ENCODE results near the gene FBN1.

FBN1 gene

GRCh38 chr15:48433226-48433886 is 212.2 kb downstream of the FBN1 start:
- DNase-seq (ENCODE audit: low spot score): no peak
- no peak for FAIRE-seq

DNA sequence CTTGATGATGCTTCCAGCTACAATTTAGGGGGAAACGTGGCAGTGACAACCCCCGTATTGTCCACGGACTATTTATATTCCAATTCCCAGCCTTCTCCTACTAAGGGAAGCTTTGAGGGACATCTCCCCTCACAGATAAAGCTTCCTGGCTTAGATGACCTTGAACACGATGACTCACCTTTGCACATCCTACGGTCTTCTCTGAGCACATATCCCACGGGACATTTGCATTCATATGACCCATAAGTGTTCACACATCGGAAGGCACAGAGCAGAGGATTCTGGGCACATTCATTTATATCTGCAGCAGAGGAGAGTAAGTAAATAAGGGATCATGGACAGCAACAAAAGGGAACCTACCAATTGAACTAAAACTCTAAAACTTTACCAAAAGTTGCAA is 212.8 kb downstream of the FBN1 start:
- FAIRE-seq (no peak), DNase-seq (ENCODE audit: low spot score) (no peak)

DNA sequence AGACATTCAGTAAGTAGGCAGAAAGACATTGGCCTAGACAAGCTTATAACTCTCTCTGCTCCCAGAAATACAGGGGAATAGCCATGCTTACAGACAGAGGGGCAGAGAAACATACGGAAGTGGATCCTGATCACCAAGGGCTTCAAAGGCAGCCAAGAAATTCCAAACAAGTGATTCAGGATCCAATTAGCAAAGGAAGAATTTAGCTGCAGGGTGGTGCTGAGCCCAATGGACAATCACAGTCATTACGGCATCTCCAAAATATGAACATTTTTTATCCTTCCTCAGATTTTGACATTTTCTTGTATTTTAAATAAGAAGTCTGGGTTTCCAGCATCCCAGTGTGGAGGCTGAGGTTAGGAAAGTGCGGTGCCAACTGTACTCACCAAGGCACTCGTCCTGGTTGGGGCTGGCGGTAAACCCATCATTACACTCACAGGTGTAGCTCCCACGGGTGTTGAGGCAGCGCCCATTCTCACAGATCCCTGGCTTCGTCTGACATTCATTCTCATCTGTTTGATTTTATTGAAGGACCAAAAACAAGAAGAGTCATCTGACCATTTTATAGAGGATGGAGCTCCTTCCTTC is 217.5 kb downstream of the FBN1 start:
- FAIRE-seq (no peak), DNase-seq (ENCODE audit: low spot score) (no peak)

- DNase-seq (ENCODE audit: low spot score) (no peak), FAIRE-seq (no peak)
Observed at GRCh38 chr15:48427479-48427878, 218.0 kb downstream of the FBN1 start.

GRCh38 chr15:48426941-48427340 is 218.6 kb downstream of the FBN1 start:
- no peak for FAIRE-seq
- DNase-seq (ENCODE audit: low spot score): no peak

DNA sequence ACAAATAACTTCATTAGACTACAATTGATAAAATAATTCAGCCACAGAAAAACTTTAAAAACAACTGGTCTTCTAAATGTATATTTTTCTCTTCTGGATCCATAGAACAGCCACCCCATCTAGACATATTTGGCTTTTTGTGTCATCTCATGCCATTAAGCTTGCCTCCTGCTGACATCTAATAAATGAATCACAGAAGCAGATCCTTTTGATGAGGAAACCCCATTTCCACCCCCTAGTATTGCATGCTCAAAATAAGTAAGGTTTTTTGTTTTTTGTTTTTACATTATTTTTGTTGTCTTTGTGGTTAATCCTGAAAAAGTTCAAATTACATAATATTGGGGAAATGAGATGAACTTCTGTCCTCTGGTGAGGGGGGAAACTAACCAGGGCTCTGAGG is 219.5 kb downstream of the FBN1 start:
- no peak for DNase-seq (ENCODE audit: low spot score)
- no peak for FAIRE-seq

- DNase-seq (ENCODE audit: low spot score) (no peak), FAIRE-seq (no peak)
Observed at GRCh38 chr15:48425051-48425450, 220.5 kb downstream of the FBN1 start.

DNA sequence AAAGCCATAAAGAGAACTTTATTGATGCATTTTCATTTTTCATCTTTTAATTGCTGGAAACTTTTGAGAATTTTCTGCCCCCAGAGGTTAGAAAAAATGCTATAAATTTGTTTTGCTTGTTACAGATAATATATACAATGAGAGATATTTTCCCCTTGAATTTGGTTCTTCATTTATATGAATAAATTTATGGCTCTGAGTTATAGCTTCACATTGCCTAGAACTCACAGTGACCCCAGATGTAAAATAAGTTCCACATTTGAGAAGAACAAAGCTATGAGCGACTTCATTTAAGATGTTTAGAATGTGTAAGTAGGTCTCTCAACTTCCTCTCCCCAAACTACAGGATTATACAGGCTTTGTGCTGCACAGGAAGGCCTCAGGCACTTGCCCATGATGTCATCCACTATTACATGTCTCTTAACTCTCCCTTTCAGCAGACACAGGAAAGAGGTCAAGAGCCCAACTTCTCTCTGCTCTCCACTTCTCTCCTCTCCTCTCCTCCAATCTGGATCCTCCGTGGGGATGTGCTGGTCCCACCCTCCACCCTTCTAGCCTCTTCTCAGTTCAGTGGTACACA is 221.5 kb downstream of the FBN1 start:
- no peak for DNase-seq (ENCODE audit: low spot score)
- no peak for FAIRE-seq

DNA sequence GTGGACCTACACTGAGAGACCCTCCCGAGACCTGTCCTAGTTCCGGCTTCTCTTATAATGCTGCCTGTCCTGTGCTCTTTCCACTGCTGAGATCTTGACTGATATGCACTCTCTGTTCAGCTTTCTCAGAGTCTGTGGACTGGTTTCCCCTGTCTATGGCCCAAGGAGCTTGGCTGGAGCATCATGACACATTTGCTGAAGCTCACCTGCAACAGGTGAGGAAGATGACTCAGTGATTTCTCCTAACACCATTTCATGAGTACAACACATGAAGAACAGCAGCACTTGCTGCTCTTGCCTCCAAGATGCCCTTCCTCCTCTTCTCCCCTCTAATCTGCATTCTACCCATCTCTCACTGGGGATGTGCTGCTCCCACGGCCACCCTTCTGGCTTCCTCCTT is 222.2 kb downstream of the FBN1 start:
- DNase-seq (ENCODE audit: low spot score) (no peak), FAIRE-seq (no peak)

DNA sequence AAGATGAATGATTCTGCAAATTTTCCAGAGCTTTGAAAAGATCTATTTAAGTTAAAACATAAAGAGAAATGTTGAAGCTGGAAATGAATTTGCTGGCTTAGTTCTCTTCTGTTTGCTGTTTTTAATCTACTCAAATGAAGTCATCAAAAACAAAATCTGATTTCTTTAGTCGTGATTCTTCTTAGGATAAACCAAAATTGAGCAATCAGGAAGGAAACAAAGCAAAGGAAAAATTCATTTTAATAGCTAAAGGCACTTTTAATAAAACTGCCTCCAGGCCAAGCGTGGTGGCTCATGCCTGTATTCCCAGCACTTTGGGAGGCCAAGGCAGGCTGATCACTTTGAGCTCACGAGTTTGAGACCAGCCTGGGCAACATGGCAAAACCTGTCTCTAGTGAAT is 223.1 kb downstream of the FBN1 start:
- no peak for FAIRE-seq

DNA sequence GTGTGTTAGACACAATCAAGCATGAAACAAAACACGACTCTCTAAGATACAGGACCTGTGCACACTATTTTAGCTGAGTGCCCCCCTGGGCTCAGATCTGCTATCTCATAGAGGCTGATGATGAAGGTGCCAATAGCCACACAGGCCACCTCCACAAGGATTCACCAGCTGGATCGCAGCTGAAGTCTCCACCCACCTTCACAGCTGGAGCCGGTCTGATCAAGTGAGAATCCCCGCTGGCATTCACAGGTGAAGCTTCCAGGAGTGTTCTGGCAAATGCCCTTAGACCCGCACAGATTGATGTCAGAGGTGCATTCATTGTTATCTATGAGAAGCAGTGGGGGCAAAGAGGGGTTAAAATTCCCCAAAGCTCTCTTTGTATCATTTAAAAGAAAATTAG is 224.1 kb downstream of the FBN1 start:
- no peak for DNase-seq (ENCODE audit: low spot score)
- FAIRE-seq: no peak

More for the DNA sequence above, 223.1 kb downstream of the FBN1 start:
- no peak for DNase-seq (ENCODE audit: low spot score)

GRCh38 chr15:48419896-48420295 is 225.6 kb downstream of the FBN1 start:
- no peak for DNase-seq (ENCODE audit: low spot score)
- no peak for FAIRE-seq

GRCh38 chr15:48418343-48418742 is 227.2 kb downstream of the FBN1 start:
- DNase-seq (ENCODE audit: low spot score) (no peak), FAIRE-seq (no peak)

- DNase-seq (ENCODE audit: low spot score) (no peak), FAIRE-seq (no peak)
Observed at GRCh38 chr15:48416301-48416700, 229.2 kb downstream of the FBN1 start.

DNA sequence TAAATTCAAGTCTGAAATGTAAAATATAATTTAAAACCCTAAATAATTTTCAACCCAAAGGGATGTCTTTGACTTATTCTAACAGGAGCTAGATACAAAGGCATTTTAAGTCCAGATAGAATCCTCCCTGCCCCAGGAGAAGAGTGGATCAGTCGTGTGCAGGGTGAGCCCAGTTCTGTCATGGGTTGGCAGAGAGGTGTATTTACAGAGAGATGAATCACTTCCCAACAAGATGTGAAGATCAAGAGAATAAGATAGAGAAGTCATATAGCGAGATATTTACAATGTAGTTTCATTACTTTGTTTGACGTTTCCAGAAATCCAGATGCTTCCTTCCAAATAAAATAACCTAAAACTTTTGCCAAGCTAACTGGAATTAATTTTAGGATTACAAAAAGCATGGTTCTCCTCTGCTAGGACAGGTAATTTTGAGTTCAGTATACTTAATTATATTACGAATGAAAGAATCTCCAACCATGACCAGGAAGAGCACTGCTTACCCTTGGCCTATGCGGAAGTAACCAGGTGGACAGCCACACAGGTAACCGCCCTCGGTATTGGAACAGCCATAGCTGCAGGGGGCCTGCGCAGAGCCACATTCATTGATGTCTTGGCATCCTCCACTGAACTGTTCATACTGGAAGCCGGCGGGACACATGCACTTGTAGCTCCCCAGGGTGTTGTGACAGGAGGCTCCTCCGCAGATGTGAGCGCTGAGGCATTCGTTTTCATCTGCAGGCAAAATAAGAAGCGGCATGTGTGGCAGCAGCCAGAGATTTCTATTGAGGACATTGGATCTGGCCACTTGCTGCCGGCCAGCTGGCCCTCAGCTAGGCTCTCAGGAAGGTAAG is 230.2 kb downstream of the FBN1 start:
- no peak for FAIRE-seq
- no peak for DNase-seq (ENCODE audit: low spot score)

- FAIRE-seq (no peak), DNase-seq (ENCODE audit: low spot score) (no peak)
Observed at GRCh38 chr15:48414015-48414414, 231.5 kb downstream of the FBN1 start.

DNA sequence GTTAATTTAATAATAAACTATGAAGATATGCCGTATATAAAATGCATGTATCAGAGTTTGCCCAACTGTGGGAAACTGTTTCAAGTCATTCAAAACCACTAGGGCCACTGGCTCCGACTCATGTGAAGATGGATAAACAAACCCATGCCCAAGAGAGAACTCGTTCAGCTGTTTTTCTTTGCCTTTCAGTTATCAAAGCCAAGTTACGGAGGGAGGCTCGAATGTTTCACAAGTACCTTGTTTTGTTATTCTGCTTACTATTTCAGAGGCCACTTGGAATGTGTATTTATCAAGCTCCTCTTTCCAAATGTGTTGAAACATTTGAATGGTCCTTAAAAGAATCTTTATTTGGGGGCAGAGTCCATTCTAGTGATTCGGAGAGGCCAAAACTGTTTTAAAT is 232.2 kb downstream of the FBN1 start:
- FAIRE-seq: no peak
- DNase-seq (ENCODE audit: low spot score): no peak

GRCh38 chr15:48411971-48412591 is 233.4 kb downstream of the FBN1 start:
- DNase-seq (ENCODE audit: low spot score) (no peak), FAIRE-seq (no peak)

DNA sequence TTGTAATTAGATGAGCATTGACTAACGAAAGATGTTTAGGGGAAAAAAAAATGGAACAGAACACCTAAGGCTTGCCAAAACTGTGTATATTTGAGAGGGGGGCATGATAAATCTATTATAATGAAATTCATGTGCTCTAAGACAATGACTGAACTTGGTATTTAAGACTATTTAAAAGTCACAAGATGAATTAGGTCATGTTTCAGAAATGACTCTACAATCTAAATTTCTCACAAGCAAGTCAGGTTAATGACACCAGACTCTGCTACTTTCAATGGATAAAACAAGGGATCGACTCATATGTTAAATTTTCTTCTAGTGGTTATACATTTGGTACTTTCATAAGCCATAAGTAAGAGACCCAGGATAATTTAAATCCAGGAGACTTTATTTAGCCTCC is 235.9 kb downstream of the FBN1 start:
- no peak for DNase-seq (ENCODE audit: low spot score)
- no peak for FAIRE-seq

- no peak for DNase-seq (ENCODE audit: low spot score)
- no peak for FAIRE-seq
Observed at GRCh38 chr15:48408327-48408726, 237.2 kb downstream of the FBN1 start.

DNA sequence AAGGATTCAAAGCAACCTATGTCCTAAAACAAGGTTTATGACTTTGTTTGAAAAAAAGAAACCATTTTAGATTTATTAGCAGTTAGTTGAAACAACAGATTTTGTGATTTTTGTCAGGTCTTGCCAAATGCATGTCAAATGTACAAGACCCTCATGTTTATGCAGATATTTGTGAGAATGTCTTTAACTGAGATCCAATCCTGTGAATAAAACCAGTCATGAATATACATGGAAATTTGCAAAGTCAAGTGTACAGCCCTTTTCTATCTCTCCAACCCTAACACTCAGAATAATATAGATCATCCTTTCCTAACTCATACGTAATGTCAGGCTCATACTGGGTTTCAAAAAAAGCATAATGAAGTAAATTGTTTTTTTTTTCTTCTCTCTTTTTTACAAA is 237.9 kb downstream of the FBN1 start:
- no peak for DNase-seq (ENCODE audit: low spot score)
- no peak for FAIRE-seq

GRCh38 chr15:48406911-48407310 is 238.6 kb downstream of the FBN1 start:
- no peak for DNase-seq (ENCODE audit: low spot score)
- no peak for FAIRE-seq

All from urothelium cell line (cell line).